ENCODE results near the gene PAGR1.

DNA sequence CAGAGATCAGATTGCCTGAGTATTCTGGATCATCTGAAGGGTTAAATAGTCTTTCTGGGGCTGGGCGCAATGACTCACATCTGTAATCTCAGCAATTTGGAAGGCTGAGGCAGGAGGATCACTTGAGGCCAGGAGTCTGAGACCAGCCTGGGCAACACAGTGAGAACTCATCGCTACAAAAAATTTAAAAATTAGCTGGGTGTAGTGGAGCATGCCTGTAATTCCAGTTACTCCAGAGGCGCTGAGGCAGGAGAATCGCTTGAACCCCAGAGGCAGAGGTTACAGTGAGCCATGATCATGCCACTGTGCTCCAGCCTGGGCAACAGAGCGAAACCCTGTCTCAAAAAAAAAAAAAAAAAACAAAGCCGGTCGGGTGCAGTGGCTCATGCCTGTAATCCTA lies 20.0 kb downstream of the PAGR1 start:
- TF ChIP-seq, protein P1, sequence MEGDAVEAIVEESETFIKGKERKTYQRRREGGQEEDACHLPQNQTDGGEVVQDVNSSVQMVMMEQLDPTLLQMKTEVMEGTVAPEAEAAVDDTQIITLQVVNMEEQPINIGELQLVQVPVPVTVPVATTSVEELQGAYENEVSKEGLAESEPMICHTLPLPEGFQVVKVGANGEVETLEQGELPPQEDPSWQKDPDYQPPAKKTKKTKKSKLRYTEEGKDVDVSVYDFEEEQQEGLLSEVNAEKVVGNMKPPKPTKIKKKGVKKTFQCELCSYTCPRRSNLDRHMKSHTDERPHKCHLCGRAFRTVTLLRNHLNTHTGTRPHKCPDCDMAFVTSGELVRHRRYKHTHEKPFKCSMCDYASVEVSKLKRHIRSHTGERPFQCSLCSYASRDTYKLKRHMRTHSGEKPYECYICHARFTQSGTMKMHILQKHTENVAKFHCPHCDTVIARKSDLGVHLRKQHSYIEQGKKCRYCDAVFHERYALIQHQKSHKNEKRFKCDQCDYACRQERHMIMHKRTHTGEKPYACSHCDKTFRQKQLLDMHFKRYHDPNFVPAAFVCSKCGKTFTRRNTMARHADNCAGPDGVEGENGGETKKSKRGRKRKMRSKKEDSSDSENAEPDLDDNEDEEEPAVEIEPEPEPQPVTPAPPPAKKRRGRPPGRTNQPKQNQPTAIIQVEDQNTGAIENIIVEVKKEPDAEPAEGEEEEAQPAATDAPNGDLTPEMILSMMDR (conservative IDR thresholded peaks at IDR 0.05; ENCODE audit: low read depth, low read length) = no peak
- TF ChIP-seq, protein P2, sequence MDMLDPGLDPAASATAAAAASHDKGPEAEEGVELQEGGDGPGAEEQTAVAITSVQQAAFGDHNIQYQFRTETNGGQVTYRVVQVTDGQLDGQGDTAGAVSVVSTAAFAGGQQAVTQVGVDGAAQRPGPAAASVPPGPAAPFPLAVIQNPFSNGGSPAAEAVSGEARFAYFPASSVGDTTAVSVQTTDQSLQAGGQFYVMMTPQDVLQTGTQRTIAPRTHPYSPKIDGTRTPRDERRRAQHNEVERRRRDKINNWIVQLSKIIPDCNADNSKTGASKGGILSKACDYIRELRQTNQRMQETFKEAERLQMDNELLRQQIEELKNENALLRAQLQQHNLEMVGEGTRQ (IDR thresholded peaks at IDR 0.05; ENCODE audit: low read depth, low read length) = no peak
- TF ChIP-seq MAFK (IDR thresholded peaks at IDR 0.05; ENCODE audit: low read depth, low read length) (no peak), CEBPB (IDR thresholded peaks at IDR 0.05; ENCODE audit: low read depth, low read length) (no peak), MXI1 (IDR thresholded peaks at IDR 0.05; ENCODE audit: borderline replicate concordance, low read depth, low read length) (no peak), POLR2A (IDR thresholded peaks at IDR 0.05; ENCODE audit: low read depth, low read length) (no peak), MAZ (IDR thresholded peaks at IDR 0.05; ENCODE audit: borderline replicate concordance, low read depth, low read length) (no peak), SMC3 (IDR thresholded peaks at IDR 0.05; ENCODE audit: low read depth, low read length) (no peak)
